Activated CD4-positive, alpha-beta T cell treated with anti-CD3 and anti-CD28 coated beads, Interleukin-10, Interleukin-2, amounts not matched to agents 100 ng/mL and 50 ng/mL, durations not matched to agents 16 hours and 8 hours (primary cell): ENCODE data around the gene EEPD1.

ENCODE experiments used
- DNase-seq: peaks from one replicate; pipeline ENCODE4 v3.0.0-alpha.2; 2020

The EEPD1 gene

GRCh38 chr7:36192053-36192824 lies 39.2 kb downstream of the EEPD1 start:
- no peak for DNase-seq

- DNase-seq: no peak
These were observed 39.8 kb downstream of the EEPD1 start for GRCh38 chr7:36192877-36193276.

GRCh38 chr7:36198854-36199266 lies 45.8 kb downstream of the EEPD1 start:
- DNase-seq: peak; percentile 60

- no peak for DNase-seq
These were observed 46.3 kb downstream of the EEPD1 start for GRCh38 chr7:36199329-36199728.

- no peak for DNase-seq
These were observed 48.2 kb downstream of the EEPD1 start for GRCh38 chr7:36201122-36201723.

GRCh38 chr7:36202398-36202797 lies 49.3 kb downstream of the EEPD1 start:
- peak; percentile 32 for DNase-seq

GRCh38 chr7:36203071-36203790 lies 50.2 kb downstream of the EEPD1 start:
- no peak for DNase-seq

GRCh38 chr7:36204044-36204663 lies 51.1 kb downstream of the EEPD1 start:
- no peak for DNase-seq

- no peak for DNase-seq
These were observed 52.0 kb downstream of the EEPD1 start for GRCh38 chr7:36204929-36205635.

GRCh38 chr7:36205803-36206202 lies 52.7 kb downstream of the EEPD1 start:
- DNase-seq: no peak

- peak; percentile 41 for DNase-seq
These were observed 54.6 kb downstream of the EEPD1 start for GRCh38 chr7:36207451-36208291.

GRCh38 chr7:36208426-36208825 lies 55.4 kb downstream of the EEPD1 start:
- DNase-seq: no peak

GRCh38 chr7:36208997-36209813 lies 56.2 kb downstream of the EEPD1 start:
- no peak for DNase-seq

GRCh38 chr7:36209814-36210183 lies 56.7 kb downstream of the EEPD1 start:
- DNase-seq: no peak

- DNase-seq: no peak
These were observed 57.4 kb downstream of the EEPD1 start for GRCh38 chr7:36210291-36210922.

- no peak for DNase-seq
These were observed 61.8 kb downstream of the EEPD1 start for GRCh38 chr7:36214608-36215456.

GRCh38 chr7:36215457-36215765 lies 62.4 kb downstream of the EEPD1 start:
- DNase-seq: no peak

- no peak for DNase-seq
These were observed 63.1 kb downstream of the EEPD1 start for GRCh38 chr7:36216063-36216684.
